CD4-positive, alpha-beta T cell treated with Interleukin-17A for 4 hours (primary cell): ENCODE measurements around the gene AQP1.

Experiments used
- DNase-seq: peaks from one replicate; pipeline ENCODE4 v3.0.0-alpha.2; 2020; ENCODE audit warnings: mixed read lengths

Gene AQP1

DNA sequence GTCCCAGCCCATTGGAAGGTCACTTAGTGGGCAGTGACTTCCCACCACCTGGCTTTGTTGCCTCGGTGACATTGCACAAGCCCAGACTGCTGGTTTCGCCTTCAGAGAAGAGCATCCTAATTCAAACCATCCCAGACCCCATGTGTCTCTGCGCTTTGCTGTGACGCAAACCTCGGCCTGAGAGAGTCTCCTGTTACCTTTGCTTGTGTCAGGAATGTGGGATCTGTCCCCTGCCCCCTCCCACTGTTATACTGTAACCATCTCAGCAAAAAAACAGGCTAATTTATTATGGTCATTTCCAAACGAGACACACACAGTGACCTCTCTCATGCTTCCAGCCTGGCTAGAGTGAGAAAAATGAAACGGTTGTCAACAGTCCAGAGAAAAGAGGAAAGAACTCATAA lies 25.0 kb upstream of the AQP1 start:
- DNase-seq = no peak

DNA sequence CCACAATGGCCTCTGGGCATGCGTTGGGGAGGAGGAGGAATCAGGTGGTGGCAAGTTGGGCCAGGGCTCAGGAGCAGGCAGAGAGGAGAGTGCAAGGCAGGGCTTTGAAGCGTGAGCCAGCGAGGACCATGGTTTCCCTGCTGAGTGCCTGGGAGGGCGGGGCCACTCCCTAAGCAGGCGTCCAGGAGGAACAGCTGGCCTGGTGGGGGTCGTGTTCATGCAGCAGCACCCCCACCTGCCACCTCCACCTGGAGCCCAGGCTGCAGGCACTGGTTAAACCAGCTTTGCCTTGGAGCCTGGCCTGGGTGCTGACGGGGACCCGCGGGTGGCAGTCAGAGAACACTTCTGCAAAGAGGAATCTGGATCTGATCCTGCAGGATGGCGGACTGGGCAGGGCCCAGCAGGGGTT lies 24.2 kb upstream of the AQP1 start:
- no peak for DNase-seq

DNA sequence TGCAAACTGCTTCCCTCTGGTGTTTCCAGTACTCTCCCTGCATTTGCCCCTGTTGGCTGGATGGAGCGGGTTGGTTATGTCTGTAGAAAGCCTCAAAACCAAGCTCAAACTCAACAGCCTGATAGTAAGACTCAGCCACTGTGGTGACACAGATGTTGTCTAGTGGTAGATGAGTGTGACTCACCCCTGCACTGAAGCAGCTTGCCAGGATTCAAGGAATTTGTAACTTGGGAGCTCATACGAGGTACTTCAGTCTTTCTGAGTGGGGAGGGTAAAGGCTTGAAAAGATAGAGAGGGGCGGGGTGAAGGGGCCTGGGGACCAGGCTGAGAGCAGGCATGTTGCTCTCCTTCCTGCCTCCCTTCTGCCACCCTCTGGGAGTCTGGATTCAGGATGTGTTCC lies 22.9 kb upstream of the AQP1 start:
- no peak for DNase-seq

DNA sequence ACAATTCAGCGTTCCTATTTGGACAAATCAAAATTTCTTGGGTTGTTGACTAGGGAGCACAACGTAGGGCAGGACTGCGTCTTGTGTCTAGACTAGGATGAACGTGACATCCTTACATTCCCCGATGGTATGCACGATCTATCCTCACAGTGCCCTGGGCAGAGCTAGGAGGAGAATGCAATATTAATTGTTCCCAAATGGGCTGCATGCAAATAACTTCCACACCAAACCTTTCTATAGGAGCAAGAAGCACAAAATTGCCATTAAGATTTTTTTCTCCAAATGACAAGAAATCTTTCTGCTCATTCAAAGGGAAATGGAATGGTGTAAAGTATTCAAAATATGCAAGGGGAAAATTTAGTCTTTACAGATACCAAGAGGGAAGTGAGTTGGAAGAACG lies 21.4 kb upstream of the AQP1 start:
- no peak for DNase-seq

DNA sequence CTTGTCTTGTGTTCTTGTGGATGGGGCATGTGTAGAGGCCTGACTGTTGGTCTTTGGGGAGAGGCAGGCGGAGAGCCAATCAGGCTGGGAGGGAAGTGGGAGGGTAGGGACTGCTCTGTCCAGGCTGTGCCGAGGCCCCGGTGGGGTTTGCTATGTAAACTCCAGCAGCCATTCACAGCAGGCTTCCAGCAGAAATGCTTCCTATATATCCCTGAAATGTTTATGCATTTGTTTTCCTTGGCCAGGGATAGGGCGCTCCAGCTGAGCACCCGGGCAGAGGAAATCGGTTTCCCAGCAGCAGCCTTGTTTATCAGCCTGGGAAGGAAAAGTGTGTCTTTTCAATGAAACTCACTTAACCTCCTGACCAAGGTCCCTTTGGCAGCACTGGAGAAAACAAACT lies 18.3 kb upstream of the AQP1 start:
- no peak for DNase-seq

DNA sequence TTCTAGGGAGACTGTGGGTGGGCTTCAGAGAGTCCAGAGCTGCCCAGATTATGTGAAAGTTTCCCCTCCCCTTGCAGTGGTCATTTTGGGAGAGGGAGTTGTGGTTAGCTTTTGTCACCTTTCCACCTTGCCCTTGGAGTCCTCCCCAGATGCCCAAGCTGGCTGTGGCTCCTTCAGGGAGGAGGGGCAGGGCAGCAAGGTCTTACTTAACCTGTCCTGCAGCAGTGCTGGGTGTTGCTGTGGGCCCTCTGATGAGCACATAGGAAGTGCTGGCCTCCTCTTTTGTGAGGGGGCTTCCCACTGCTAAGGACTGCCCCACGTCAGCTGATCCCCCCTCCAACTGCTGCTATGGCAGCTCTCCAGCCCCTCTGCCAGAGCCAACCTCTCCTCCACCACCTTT lies 17.6 kb upstream of the AQP1 start:
- no peak for DNase-seq

DNA sequence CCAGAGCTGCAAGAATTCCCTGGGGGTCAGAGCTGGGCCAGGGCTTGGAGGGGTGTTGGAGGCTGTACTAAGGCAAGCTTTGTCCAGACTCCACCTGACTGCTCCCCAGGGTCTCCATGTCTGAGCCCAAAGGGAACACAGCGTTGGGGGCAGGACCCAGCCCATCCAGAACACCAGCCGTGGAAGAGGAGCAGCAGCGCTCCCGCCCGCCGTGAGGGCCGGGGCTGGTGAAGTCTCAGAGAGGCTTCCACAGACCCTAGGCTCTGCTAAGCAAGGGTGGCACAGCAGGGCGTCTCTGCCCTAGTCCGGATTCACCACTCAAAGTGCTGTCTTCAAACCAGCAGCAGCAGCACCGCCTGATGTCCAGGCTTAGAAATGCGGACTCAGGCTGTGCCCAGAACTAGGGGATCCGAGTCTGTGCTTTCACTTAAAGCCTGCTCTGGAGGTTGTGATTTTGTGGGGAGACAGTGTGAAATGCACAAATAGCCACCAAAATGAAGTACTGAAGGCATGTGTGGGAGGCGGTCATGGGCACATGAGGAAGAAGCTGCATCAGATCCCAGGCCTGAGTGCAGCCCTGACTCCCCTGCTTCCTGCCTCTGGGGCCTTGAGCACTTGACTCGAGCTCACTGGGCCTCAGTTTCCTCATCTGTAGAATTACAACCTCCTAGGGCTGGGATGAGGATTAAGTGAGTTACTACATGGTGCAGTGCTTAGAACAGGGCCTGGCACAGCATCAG lies 16.6 kb upstream of the AQP1 start:
- no peak for DNase-seq

DNA sequence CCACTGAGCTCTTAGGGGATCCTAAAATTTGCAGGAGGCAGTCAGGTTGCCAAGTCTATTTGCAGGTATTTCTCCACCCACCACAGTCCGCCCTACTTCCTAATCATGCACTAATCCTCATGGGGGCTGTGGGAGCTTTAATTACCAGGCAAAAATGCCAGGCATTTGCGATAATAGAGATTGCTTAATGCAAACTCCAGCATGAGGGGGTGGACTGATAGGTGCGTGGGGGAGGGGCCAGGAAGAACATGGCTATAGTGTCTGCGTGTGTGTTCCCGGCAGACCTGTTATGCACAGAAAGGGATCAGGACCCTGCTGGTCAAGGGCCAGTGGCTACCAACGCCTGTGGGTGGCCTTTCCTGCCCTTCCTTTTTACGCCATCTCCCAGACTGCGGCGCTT lies 15.6 kb upstream of the AQP1 start:
- no peak for DNase-seq

DNA sequence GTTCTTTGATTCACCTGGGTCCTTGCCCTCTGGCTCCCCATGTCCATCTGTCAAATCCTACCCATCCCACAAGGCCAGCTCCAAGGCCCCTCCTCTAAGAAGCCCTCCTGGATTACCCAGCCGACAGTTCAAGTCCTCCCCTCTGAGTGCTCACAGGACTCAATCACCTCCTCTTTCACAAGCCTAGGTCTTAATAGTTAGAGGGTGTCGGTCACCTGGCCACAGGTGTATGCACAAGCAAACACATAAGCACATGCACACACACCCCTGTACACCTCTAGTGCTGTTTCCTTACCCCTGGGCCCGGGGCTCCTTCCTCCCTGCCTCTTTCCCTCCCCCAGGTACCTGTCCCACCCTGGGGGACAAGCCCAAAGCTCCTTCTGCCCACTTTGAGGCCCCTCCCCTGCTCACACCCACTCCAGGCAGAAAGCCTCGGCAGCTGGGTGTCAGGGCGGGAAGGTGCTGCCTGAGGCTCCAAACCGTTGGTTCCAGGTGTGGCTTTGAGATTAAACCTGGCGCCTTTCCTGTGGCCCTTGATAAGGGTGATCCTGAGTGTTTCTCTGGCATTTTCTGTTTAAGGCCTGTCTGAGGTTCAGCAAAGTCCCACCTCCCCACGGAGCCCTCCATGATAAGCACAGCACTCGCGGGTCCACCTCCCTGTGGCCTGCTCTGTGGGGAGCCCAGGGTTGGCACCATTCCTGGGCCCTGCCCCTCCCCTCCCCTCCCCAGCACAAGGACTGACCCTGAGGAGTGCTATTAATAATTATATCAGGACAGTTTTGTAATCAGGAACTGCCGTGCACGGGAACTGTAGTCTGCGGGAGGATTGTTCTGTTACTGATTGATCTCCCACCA lies 14.6 kb upstream of the AQP1 start:
- DNase-seq = no peak

DNA sequence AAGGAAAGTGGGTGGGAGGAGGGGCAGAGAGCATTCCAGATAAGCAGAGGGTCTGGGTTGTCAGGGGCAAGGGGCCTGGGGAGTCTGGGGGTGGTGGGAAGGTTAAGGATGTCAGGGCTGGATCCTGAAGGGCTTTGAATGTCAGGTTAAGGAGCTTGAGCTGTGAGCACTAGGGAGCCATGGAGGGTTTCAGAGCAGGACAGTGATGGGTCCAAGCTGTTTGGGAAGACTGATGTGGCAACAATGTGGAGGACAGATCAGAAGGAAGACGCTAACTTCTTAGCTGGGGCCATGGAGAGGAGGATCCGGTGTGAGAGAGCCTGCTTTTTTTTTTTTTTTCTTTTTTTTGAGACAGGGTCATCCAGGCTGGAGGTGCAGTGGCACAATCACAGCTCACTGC lies 13.9 kb upstream of the AQP1 start:
- DNase-seq = no peak

DNA sequence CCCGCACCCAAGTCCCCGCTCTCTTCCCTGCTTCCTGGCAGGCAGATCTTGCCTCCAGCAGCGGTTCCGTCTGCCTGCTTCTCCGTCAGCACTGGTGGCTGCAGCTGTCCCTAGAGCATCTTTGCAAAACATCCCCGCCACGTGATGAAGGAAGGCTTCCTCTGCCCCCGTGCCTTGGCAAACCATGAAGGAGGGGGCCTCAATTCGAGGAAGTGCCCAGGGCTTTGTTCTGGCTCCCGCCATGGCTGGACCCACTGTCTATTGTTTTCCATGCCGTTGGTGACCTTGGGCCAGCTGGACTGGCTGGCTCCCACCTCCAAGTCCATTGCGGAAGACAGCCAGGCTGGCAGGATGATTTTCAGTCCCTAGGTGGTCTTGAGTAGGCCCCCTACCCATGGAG lies 13.2 kb upstream of the AQP1 start:
- no peak for DNase-seq

DNA sequence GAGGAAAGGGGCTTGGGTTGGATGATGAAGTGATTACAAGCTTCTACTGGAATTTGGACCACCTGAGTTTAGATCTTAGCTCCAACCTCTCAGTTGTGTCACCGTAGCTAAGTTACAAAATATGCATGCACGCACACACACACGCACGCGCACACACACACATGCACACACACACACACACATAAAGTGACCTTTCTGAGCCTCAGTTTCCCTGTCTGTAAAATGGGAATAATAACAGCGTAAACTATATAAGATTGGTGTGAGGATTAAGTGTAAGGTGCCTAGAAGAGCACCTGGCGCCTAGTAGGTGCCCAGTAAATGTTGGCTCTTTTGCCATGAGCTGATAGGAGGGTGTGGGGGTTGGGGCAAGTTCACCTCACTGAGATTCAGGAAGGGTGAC lies 12.6 kb upstream of the AQP1 start:
- DNase-seq = no peak

DNA sequence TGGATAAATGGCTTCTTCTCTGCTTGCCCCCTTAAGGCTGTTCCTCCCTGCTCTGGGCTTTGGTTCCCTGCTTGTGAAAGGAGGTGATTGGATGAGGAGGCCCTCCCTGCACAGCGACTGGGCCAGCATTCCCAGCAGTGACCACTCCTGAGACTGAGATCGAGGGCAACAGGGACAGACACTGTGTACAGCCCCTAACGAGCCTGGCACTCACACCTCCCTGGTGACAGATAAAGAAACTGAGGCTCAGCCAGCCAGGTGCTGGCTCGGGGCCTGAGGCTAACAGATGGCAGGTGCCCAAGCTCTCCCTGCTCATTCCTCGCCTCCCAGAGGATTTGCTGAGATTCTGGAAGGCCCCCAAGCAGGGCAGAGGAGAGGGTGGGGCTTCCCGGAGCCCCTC lies 12.0 kb upstream of the AQP1 start:
- DNase-seq = no peak

DNA sequence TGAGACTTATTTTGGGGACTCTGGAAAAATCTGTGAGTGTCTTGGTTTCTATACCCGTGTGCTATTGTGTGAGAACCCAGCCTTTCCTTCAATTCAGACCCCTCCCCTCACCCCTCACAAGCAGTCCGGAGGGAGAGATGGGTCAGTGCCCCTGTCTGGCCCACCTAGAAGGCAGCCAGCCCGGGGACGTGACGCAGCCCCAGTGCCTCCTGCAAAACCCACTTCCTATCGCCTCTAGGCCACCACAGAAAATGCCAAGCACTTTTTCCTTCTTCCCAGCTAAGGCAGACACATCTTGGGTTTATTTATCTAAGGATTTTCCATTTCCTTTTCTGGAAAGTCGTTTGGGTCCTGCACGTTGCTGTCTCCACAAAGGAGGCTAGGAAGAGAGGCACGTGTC lies 11.6 kb upstream of the AQP1 start:
- DNase-seq = no peak

DNA sequence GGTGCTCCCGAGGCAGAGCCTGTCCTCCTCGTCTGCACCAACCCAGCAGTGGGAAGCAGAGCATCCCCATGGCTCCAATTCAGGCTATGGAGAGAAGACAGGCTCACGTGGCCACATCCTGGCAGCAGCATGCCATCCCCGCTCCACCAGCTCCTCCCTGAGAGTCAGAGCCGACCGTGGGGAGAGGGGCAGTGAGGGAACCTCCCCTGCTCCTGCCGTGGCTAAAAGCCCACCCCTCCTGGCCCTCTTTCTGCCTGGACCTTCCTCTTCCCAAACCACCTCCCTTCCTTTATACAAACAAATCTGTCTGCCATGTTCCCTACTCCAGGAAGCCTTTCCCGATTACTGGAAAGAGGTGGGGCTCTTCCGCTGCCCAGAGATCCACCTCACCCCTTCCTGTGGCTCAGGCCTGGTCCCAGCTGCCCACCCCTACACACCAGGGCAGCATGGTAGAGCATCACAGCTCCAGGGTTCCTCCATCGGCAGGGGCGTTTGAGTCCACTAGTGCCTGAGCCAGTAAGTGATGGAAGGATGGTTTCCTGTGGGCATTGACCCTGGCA lies 10.8 kb upstream of the AQP1 start:
- DNase-seq = no peak

DNA sequence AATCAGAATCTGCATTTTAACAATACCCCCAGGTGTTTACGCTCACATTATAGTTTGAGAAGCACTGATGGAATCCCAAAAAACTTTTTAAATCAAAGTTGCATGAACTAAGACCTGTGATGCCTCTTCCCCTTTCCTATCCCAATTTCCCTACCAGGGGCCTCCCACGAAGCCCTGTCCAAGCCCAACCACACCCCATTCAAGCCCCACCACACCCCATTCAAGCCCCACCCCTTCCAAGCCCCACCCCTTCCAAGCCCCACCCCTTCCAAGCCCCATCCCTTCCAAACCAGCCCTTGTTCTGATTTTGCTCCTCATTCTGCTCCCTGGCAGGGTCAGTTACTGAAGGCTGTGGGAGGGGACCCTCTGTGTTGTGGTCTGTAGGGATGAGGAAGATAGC lies 9.8 kb upstream of the AQP1 start:
- DNase-seq = no peak

DNA sequence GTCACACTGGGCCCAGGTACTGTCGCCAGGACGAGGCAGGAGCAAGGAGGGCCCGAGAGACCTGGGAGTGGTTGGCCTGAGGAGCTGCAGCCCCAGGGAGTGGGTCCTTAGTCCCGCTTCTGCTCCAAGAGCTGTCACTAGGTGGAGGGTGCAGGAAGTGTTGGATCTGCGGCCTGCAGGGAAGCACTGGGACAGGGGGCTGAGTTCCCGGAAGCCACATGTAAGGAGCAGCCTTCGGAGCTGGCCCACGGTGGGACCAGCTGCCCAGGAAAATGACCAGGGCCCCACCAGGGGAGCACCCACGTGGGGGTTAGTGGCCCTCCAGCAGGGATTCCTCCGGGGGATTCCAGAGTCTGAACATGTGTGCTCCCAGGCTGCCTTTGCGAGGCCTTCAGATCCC lies 9.2 kb upstream of the AQP1 start:
- DNase-seq = no peak

DNA sequence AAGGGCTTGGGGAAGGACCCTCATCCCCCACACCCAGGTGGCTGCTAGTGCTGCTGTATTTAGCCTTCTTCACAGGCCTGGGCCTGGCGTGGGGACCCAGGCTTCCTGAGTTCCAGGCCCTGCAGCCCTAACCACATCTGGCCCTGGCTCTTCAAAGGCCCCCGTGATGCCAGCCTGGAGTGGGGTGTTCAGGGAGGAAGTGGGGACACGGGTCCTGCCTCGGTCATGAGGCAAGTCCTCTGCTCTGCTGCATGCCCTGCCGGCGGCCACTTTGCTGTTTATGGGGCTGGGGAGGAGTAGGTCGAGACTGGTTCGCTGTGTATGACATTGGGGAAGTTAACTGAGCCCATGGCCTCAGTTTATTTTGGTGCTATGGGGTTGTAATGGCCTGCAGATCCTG lies 8.5 kb upstream of the AQP1 start:
- DNase-seq = no peak

DNA sequence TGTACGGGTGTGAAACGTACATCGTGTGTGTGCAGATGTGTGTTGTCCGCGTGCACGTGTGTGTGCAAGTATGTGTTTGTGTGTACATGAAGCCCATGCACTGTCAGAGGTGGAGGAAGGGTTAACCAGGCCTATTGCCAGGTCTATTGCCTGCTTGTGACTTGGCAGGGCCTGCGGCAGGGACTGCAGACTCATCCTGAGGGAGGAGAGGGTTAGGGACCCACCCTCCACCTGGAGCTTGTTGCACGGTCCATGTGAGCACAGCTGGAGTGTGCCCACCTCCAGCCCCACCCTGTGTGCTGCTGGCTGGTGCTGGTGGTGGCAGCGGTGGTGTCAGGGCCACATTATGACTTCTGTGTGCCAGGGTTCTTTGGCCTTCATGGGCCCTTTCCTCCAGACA lies 7.1 kb upstream of the AQP1 start:
- DNase-seq = no peak

DNA sequence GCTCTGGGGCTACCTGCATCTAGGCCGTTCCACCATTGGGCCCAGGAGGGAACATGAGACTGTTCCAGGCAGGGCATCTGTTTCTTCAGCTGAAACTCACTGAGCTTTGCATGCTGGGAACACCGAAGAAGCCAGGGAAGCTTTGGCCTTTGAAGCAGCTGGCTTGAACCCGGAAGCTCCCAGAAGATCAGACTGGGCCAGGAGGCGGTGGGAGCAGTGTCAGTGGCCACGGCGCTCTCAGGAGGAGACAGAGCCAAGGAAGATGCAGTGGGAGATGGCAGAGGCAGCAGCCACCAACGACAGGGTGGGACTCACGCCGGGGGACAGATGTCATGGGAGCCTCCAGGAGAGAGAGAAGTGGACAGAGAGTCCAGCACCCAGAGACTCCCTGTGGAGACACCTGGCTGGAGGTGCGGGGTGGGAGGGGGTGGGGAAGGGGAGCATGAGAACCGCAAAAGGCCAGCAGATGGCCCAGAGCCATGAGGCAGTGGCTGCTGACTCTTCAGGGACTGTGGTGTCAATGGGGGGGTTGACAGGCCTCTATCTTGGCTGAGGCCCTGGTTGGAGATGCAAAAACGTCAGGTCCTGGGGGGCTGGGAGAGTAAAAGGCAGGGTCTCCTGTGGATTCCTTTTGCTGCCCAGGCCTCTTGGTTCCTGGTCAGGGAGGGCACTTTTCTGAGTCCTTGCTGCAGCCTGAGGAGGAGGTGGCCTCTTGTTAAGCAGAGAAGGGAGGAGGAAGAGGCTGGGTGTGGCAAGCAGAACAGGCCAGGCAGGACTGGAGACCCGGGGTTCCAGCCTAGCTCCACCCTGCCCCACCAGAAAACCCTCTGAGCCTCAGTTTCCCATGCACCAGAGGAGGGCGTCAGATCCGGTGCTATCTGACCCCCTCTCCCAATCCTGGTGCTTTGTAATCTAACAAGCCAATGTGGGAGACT lies 6.3 kb upstream of the AQP1 start:
- DNase-seq = no peak

DNA sequence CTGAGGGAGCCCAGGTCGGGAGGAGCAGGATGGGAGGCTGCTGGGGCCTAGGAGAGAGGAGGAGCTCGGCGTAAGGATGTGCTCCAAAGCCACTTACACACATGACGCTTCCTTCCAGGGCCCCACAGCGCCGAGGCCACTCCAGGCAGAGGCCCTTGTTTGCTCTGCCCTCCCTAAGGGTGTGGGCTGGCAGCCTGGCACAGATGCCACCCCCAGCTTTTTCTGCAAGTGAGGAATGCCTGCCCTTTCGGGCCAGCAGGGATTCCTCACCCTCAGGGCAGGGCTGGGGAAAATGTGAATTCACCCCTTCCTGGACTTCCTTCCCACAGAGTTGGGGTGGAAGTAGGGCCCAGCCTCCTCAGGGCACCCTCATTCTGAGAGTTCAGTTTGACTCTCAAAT lies 5.6 kb upstream of the AQP1 start:
- no peak for DNase-seq

DNA sequence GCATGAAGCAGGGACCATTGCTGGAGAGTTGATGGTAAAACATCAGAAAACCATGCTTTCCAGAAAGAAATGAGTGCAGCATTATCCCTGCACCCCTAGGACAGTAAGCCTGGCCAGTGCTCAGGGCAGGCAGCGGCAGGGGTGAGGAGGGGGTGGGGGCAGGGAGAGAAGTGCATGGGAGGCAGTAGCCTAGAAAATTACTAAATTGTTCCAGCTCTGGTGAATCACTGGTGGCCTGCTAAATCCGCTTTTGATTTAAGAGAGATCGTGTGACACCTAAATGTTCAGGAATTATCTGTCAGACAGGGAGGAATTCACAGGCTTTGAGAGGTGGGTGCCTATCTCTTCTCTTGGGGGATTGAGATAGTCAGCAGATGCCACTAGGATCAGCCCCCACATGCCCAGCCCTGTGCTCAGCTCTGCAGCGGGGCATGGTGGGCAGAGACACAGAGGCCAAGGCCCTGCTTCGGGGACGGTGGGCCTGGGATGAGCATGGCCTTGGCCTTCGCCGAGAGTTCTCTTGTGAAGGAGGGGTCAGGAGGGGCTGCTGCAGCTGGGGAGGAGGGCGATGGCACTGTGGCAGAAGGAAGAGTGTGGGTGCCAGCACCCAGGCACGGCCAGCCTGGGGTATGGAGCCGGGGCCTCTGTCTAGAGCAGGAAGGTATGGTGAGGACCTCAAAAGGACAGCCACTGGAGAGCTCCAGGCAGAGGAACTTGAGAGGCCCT lies 5.0 kb upstream of the AQP1 start:
- DNase-seq = no peak
